ENCODE results near the gene PSMG4.

Gene PSMG4

GRCh38 chr6:3291987-3292386 is 33.2 kb downstream of the PSMG4 start:
- DNase-seq = no peak

GRCh38 chr6:3292431-3293197 is 33.9 kb downstream of the PSMG4 start:
- no peak for DNase-seq

- no peak for DNase-seq
These were observed 34.8 kb downstream of the PSMG4 start for GRCh38 chr6:3293271-3294155.

- no peak for DNase-seq
These were observed 35.6 kb downstream of the PSMG4 start for GRCh38 chr6:3294396-3294795.

GRCh38 chr6:3294921-3295871 is 36.4 kb downstream of the PSMG4 start:
- no peak for DNase-seq

GRCh38 chr6:3296078-3296477 is 37.3 kb downstream of the PSMG4 start:
- DNase-seq = no peak

- no peak for DNase-seq
These were observed 37.8 kb downstream of the PSMG4 start for GRCh38 chr6:3296537-3296936.

GRCh38 chr6:3297006-3297405 is 38.3 kb downstream of the PSMG4 start:
- DNase-seq = no peak

GRCh38 chr6:3297909-3298308 is 39.2 kb downstream of the PSMG4 start:
- DNase-seq = no peak

GRCh38 chr6:3299221-3299620 is 40.5 kb downstream of the PSMG4 start:
- DNase-seq = no peak

- DNase-seq = no peak
These were observed 42.8 kb downstream of the PSMG4 start for GRCh38 chr6:3301506-3301905.

- no peak for DNase-seq
These were observed 45.2 kb downstream of the PSMG4 start for GRCh38 chr6:3303795-3304411.

GRCh38 chr6:3304500-3305215 is 45.9 kb downstream of the PSMG4 start:
- DNase-seq = no peak

GRCh38 chr6:3305216-3305565 is 46.4 kb downstream of the PSMG4 start:
- no peak for DNase-seq

- no peak for DNase-seq
These were observed 47.1 kb downstream of the PSMG4 start for GRCh38 chr6:3305831-3306230.

GRCh38 chr6:3306848-3307247 is 48.1 kb downstream of the PSMG4 start:
- DNase-seq = no peak

- DNase-seq = no peak
These were observed 48.7 kb downstream of the PSMG4 start for GRCh38 chr6:3307436-3307835.

GRCh38 chr6:3308106-3308505 is 49.4 kb downstream of the PSMG4 start:
- no peak for DNase-seq

GRCh38 chr6:3309391-3310050 is 50.8 kb downstream of the PSMG4 start:
- no peak for DNase-seq

GRCh38 chr6:3310051-3310448 is 51.3 kb downstream of the PSMG4 start:
- DNase-seq = no peak

- no peak for DNase-seq
These were observed 52.0 kb downstream of the PSMG4 start for GRCh38 chr6:3310703-3311102.

Measured in stimulated activated CD4-positive, alpha-beta T cell treated with anti-CD3 and anti-CD28 coated beads, Interleukin-15, amount 100 ng/mL, for 24 hours (primary cell).